ENCODE results near the gene PPFIA2. TPM values are rescaled to one million over a fixed set of nuclear protein-coding genes. Genes with fewer than 3 reads are reported as not detected.

The PPFIA2 gene
- total RNA-seq: not detected in 2 replicates

DNA sequence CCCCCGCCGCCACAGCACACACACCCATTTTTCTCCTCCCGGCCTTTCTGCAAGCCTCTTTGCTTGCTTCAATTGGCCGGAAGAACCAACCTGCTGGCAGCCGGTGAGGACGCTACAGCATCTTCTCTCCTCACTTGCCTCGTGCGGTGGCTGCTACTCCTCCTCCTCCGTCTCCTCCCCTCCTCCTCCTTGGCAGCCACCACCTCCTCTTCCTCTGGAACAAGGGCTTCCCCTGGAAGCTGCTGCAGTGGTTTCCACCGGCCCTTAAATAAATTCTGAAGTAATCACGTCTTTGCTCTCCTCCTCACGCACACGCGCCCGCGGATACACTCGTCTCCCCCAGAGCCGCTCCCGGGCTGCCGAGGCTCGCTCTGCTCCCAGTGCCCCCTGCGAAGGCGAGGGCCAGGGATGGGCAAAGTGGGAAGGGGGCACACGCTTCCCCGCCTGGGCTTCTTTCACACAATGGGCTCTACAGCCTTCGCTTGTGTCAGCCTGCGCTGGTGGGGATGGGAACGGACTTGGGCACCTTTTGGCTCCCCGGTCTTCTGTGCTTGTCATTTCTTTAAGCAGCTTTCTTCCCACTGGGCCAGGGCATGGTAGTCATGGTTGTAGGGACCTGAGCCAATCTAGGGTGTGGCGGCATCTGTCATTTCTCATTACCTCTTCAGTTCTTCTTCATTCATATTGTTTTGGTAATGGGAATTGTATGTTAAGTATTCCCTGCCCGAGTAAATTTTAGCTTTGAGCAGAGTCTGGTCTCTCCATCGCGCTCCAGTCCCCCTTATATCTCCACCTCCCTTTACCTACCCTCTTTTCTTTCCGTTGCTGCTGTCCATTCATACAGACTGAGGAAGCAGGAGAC, at the start of gene PPFIA2:
Gene PPFIA2, minus strand, starts transcription at position 161 of the 862 bp plus-strand sequence.

All from nasal cavity respiratory epithelium epithelial cell of viscerocranial mucosa (primary cell).